Mammary epithelial cell (primary cell): Measurements from ENCODE around the gene PTCHD1.

ENCODE experiments used
- CTCF ChIP-seq, 2 donors: IDR thresholded peaks in 1 of 2; conservative IDR thresholded peaks in 1 of 2; 2 replicates each; pipeline ENCODE4 v1.5.1; 2011 to 2012; ENCODE audit warnings: inconsistent platforms in 2 of 2, low read length in 2 of 2, mild to moderate bottlenecking in 2 of 2, control low read depth in 1 of 2, low read depth in 1 of 2; ENCODE audit not compliant: insufficient read depth in 1 of 2; ENCODE audit errors: extremely low read depth in 1 of 2
- EZH2 ChIP-seq: IDR thresholded peaks from 2 replicates; pipeline ENCODE4 v1.6.1; 2012; ENCODE audit warnings: low read length, inconsistent platforms, borderline replicate concordance

DNA sequence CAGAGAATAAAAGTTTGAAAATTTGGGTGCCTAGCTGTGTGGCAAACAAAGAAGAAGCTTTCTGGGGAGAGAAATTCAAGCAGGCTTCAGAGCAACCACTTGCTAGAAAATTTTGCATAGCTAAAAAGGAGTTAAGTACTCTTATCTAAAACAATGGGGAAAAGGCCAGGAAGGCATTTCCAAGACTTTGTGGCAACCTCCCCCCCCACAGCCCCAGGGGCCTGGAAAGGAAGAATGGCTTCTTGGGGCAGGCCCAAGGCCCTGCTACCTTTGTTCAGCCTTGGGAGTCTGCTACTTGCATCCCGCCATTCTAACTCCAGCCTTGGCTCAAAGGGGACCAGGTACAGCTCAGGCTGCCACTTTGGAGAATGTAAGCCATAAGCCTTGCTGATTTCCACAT is 102.2 kb downstream of the PTCHD1 start:
- no peak for TF ChIP-seq CTCF (conservative IDR thresholded peaks at IDR 0.05 in 1 of 2, IDR thresholded peaks at IDR 0.05 in 1 of 2; ENCODE audit: extremely low read depth in 1 of 2, insufficient read depth in 1 of 2, low read depth in 1 of 2, low read length in 2 of 2)
- no peak for TF ChIP-seq EZH2
